Mesothelial cell of epicardium (in vitro differentiated cells): Measurements from ENCODE around the gene RAG2. TPM values are rescaled to one million over a fixed set of nuclear protein-coding genes. Genes with fewer than 3 reads are reported as not detected.

ENCODE experiments used
- DNase-seq, 2 experiments: peaks; one replicate each; pipeline ENCODE4 v3.0.0; 2021; ENCODE audit warnings: low spot score in 2 of 2; ENCODE audit not compliant: unreplicated experiment in 2 of 2
- H3K27ac Mint-ChIP-seq: 2 replicates; pipeline ENCODE4 v1.8.0; 2021; ENCODE audit warnings: mixed read lengths
- H3K27me3 Mint-ChIP-seq: 2 replicates; pipeline ENCODE4 v1.8.0; 2021; ENCODE audit warnings: low read depth, mixed read lengths
- H3K36me3 Mint-ChIP-seq: 2 replicates; pipeline ENCODE4 v1.8.0; 2021; ENCODE audit warnings: mixed read lengths
- H3K4me1 Mint-ChIP-seq: 2 replicates; pipeline ENCODE4 v1.8.0; 2021; ENCODE audit warnings: mixed read lengths
- H3K4me3 Mint-ChIP-seq: 2 replicates; pipeline ENCODE4 v1.8.0; 2021; ENCODE audit warnings: mild to moderate bottlenecking, moderate library complexity, mixed read lengths
- H3K9me3 Mint-ChIP-seq: 2 replicates; pipeline ENCODE4 v1.8.0; 2021; ENCODE audit warnings: mixed read lengths
- total RNA-seq: library from RNA; stranded (reverse); gene quantifications from 3 replicates; pipeline ENCODE4 v1.2.1, GENCODE V29; 2021
- TF ChIP-seq, protein P1 (sequence below): fragments of 200-600 bp; sonication (generic); IDR thresholded peaks from one replicate; pipeline ENCODE4 v1.5.0; 2021; ENCODE audit warnings: antibody characterized with exemption; ENCODE audit not compliant: unreplicated experiment

Gene RAG2
- total RNA-seq = not detected in 3 replicates

- Mint-ChIP-seq H3K27ac (no peak within 1 kb of the TSS), H3K36me3 (peaks cover 1% of the 10 kb centered on the region), H3K4me1 (peaks cover 9% of the 10 kb centered on the region), H3K9me3 (no peaks in the 10 kb centered on the region), H3K4me3 (no peak within 1 kb of the TSS), H3K27me3 (peaks cover 1% of the 10 kb centered on the region)
- TF ChIP-seq, protein P1, sequence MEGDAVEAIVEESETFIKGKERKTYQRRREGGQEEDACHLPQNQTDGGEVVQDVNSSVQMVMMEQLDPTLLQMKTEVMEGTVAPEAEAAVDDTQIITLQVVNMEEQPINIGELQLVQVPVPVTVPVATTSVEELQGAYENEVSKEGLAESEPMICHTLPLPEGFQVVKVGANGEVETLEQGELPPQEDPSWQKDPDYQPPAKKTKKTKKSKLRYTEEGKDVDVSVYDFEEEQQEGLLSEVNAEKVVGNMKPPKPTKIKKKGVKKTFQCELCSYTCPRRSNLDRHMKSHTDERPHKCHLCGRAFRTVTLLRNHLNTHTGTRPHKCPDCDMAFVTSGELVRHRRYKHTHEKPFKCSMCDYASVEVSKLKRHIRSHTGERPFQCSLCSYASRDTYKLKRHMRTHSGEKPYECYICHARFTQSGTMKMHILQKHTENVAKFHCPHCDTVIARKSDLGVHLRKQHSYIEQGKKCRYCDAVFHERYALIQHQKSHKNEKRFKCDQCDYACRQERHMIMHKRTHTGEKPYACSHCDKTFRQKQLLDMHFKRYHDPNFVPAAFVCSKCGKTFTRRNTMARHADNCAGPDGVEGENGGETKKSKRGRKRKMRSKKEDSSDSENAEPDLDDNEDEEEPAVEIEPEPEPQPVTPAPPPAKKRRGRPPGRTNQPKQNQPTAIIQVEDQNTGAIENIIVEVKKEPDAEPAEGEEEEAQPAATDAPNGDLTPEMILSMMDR = no peak
- no peak for DNase-seq
These were observed at the start of gene RAG2 for GRCh38 chr11:36598051-36598450. RAG2 (minus strand) TSS chr11:36598236; CDS start chr11:36594168, 4,068 bp downstream.

- no peak for DNase-seq
- TF ChIP-seq, protein P1 = no peak
- H3K27ac Mint-ChIP-seq = no peak overlapping the region
- H3K4me1 Mint-ChIP-seq = no peaks in the 10 kb centered on the region
- peaks cover 38% of the 10 kb centered on the region for H3K9me3 Mint-ChIP-seq
- H3K4me3 Mint-ChIP-seq = no peak overlapping the region
- peaks cover 73% of the 10 kb centered on the region for H3K36me3 Mint-ChIP-seq
- H3K27me3 Mint-ChIP-seq = no peaks in the 10 kb centered on the region
These were observed 40.5 kb upstream of the RAG2 start for GRCh38 chr11:36638556-36638955.

DNA sequence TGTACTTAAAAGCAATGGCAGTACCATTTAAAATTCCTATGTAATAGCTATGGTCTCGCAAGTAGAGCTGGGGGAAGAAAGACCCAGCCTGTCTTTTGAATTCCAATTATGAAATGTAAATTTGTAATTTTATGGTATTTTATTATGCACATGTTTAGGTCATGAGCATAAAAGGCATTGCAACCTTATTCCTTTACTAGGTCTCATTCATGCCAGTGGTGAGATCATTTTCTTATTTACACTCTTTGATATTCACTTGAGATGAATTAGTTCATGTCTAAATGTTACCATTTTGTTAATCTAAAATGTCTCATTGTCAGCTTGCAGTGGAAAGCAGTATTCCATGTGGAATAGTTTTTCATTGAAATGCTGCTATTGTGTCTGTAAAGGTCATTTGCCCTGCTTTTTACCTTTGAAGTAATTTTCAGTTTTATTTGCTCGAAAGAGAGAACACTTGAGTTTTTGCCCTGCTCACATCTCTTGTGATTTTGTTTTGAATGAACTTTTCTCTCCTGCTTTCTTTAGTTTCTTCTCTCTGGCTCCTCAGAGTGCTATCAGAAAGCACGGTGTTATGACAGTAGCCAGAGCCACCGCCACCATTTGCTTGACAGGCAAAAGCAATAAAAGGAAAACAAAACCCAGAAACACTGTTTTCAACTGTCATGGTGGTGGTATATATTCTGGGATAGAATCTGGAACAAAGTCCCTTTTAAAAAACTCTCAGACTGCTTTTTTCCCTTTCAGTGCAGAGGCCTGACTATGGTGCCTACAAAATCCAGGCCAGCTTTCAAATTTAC, 37.2 kb upstream of the RAG2 start:
- Mint-ChIP-seq H3K27ac (peak overlapping the region; percentile 54), H3K9me3 (peaks cover 20% of the 10 kb centered on the region), H3K36me3 (peaks cover 55% of the 10 kb centered on the region), H3K27me3 (no peaks in the 10 kb centered on the region), H3K4me1 (peaks cover 17% of the 10 kb centered on the region), H3K4me3 (no peak overlapping the region)
- TF ChIP-seq, protein P1 = no peak
- no peak for DNase-seq

GRCh38 chr11:36631774-36632173, 33.7 kb upstream of the RAG2 start:
- Mint-ChIP-seq H3K9me3 (peaks cover 15% of the 10 kb centered on the region), H3K4me1 (peaks cover 50% of the 10 kb centered on the region), H3K27me3 (no peaks in the 10 kb centered on the region), H3K4me3 (no peak overlapping the region), H3K27ac (peak overlapping the region; percentile 35), H3K36me3 (peaks cover 29% of the 10 kb centered on the region)
- TF ChIP-seq, protein P1 = no peak
- DNase-seq = no peak

- peak overlapping the region; percentile 74 for H3K27ac Mint-ChIP-seq
- peaks cover 3% of the 10 kb centered on the region for H3K36me3 Mint-ChIP-seq
- H3K4me1 Mint-ChIP-seq = peaks cover 55% of the 10 kb centered on the region
These were observed 30.8 kb upstream of the RAG2 start for GRCh38 chr11:36628765-36629244.

More at GRCh38 chr11:36628765-36629244, 30.8 kb upstream of the RAG2 start:
- H3K4me3 Mint-ChIP-seq = no peak overlapping the region
- peaks cover 3% of the 10 kb centered on the region for H3K9me3 Mint-ChIP-seq
- DNase-seq = no peak
- TF ChIP-seq, protein P1 = no peak
- H3K27me3 Mint-ChIP-seq = no peaks in the 10 kb centered on the region
